K562 (cell line): ENCODE results near the gene SSBP2. TPM values are rescaled to one million over a fixed set of nuclear protein-coding genes. Genes with fewer than 3 reads are reported as not detected.
A peak's percentile ranks its signal among the peaks of the same experiment; 100 is the strongest.

Experiments used
- ATAC-seq: fragments of 200-7000 bp; cut with Tn5 transposase; 3 replicates; pipeline ENCODE4 v1.9.1; 2020; ENCODE audit warnings: moderate library complexity
- BruUV-seq: library from RNA; stranded (reverse); fragments of 400-500 nt; replicated peaks from 2 replicates; lab custom pipeline; 2021; lab: Mats Ljungman, UMichigan
- CTCF ChIA-PET: fragments of 300-600 bp; formaldehyde crosslinking; extraction: SDS; loops from one replicate; lab custom pipeline; 2021; ENCODE audit warnings: low intra/inter-chr PET ratio; lab: Yijun Ruan, JAX
- POLR2A ChIA-PET: fragments of 300-600, 350-650 bp; sonication (Branson Sonifier 250); formaldehyde crosslinking; extraction: SDS; loops from one replicate; lab custom pipeline; 2021; ENCODE audit warnings: antibody characterized with exemption, inconsistent platforms; lab: Yijun Ruan, JAX
- DNase-seq, 4 experiments: peaks; one replicate each; pipeline versions ENCODE4 v3.0.0 to v3.0.0-alpha.2; 2011 to 2018; ENCODE audit warnings: low spot score in 3 of 4, mixed read lengths in 3 of 4; ENCODE audit errors: extremely low read depth in 1 of 4
- FAIRE-seq: peaks from 2 replicates; lab custom pipeline; 2011; peaks lifted over from hg19 to GRCh38; lab: Jason Lieb, UNC
- H2AFZ ChIP-seq: 2 replicates; pipeline ENCODE4 v1.6.0; 2011; ENCODE audit warnings: low read depth, low read length, control low read depth, inconsistent platforms
- H3K27ac ChIP-seq: fragments of 200-600 bp; 3 replicates; pipeline ENCODE4 v1.8.0; 2011; ENCODE audit warnings: low read depth, mild to moderate bottlenecking, control low read depth, inconsistent platforms, low read length, moderate library complexity, mixed read lengths; ENCODE audit errors: extremely low read depth
- H3K27me3 ChIP-seq, 2 experiments: fragments of 300-600 bp in 1 of 2; 2 replicates in 1 of 2; 3 replicates in 1 of 2; pipeline versions ENCODE4 v1.6.0 to v1.8.0; 2011; ENCODE audit warnings: inconsistent platforms in 2 of 2, low read length in 2 of 2, mild to moderate bottlenecking in 1 of 2, mixed read lengths in 1 of 2, moderate library complexity in 1 of 2; ENCODE audit not compliant: control insufficient read depth in 2 of 2, insufficient read depth in 2 of 2
- H3K36me3 ChIP-seq: fragments of 300-600 bp; 3 replicates; pipeline ENCODE4 v1.8.0; 2011; ENCODE audit warnings: mild to moderate bottlenecking, low read length, inconsistent platforms; ENCODE audit not compliant: control insufficient read depth, insufficient read depth
- H3K4me1 ChIP-seq, 2 experiments: fragments of 200-600 bp in 1 of 2; replicated peaks in 1 of 2; 2 replicates in 1 of 2; 3 replicates in 1 of 2; pipeline versions ENCODE4 v1.5.1 to v1.8.0; 2011; ENCODE audit warnings: inconsistent platforms in 2 of 2, low read length in 2 of 2, mild to moderate bottlenecking in 1 of 2, mixed read lengths in 1 of 2, moderate library complexity in 1 of 2; ENCODE audit not compliant: control insufficient read depth in 2 of 2, insufficient read depth in 2 of 2
- H3K4me2 ChIP-seq: 2 replicates; pipeline ENCODE4 v1.6.1; 2011; ENCODE audit warnings: low read length, control low read depth, inconsistent platforms, mixed read lengths; ENCODE audit not compliant: insufficient read depth
- H3K4me3 ChIP-seq: fragments of 200-600 bp; sonication (generic), shearing (Covaris generic); 2 replicates; pipeline ENCODE4 v1.5.1; 2016; ENCODE audit warnings: control low read depth, inconsistent platforms
- H3K79me2 ChIP-seq: fragments of 200-600 bp; 3 replicates; pipeline ENCODE4 v1.8.0; 2011; ENCODE audit warnings: low read length, inconsistent platforms; ENCODE audit not compliant: control insufficient read depth, insufficient read depth
- H3K9ac ChIP-seq, 2 experiments: 2 replicates each; pipeline versions ENCODE4 v1.6.0 to v1.6.1; 2011; ENCODE audit warnings: low read depth in 2 of 2, low read length in 2 of 2, control low read depth in 1 of 2, inconsistent platforms in 1 of 2, mild to moderate bottlenecking in 1 of 2, mixed read lengths in 1 of 2; ENCODE audit not compliant: insufficient read depth in 1 of 2
- H3K9me1 ChIP-seq: one replicate; pipeline ENCODE4 v1.6.0; 2011; ENCODE audit warnings: inconsistent platforms, mild to moderate bottlenecking, low read length, moderate library complexity; ENCODE audit not compliant: control insufficient read depth, insufficient read depth
- H3K9me3 ChIP-seq: replicated peaks from 2 replicates; pipeline ENCODE4 v1.5.1; 2011; ENCODE audit warnings: low read depth, low read length, inconsistent platforms; ENCODE audit not compliant: control insufficient read depth, insufficient read depth
- H4K20me1 ChIP-seq: replicated peaks from 2 replicates; pipeline ENCODE4 v1.6.1; 2011; ENCODE audit warnings: low read length, inconsistent platforms, mixed read lengths; ENCODE audit not compliant: control insufficient read depth, insufficient read depth
- CBX8 ChIP-seq: fragments of 200-600 bp; sonication (generic); IDR thresholded peaks from 2 replicates; pipeline ENCODE4 v1.6.1; 2012; ENCODE audit warnings: borderline replicate concordance, mixed run types, low read depth, mild to moderate bottlenecking, moderate library complexity, mixed read lengths, low read length, control low read depth, inconsistent platforms; ENCODE audit not compliant: poor library complexity, severe bottlenecking; ENCODE audit errors: extremely low read depth
- HMBOX1 ChIP-seq: sonication (generic); IDR thresholded peaks from 2 replicates; pipeline ENCODE4 v1.6.1; 2016
- HNRNPLL ChIP-seq: fragments of 200-400 bp; formaldehyde crosslinking; IDR thresholded peaks from 2 replicates; pipeline ENCODE4 v1.6.1; 2017; ENCODE audit warnings: low read length, low read depth, mild to moderate bottlenecking; ENCODE audit not compliant: poor library complexity, severe bottlenecking
- NRF1 ChIP-seq, 2 experiments: fragments of 450-650 bp; IDR thresholded peaks in 1 of 2; conservative IDR thresholded peaks in 1 of 2; 2 replicates each; pipeline ENCODE4 v1.6.1; 2014; ENCODE audit warnings: mild to moderate bottlenecking in 2 of 2
- PHB ChIP-seq: fragments of 250-450 bp; sonication (Bioruptor Pico); IDR thresholded peaks from 2 replicates; pipeline ENCODE4 v1.5.0; 2021
- PTTG1 ChIP-seq: fragments of 450-650 bp; IDR thresholded peaks from 2 replicates; pipeline ENCODE4 v1.6.1; 2016; ENCODE audit warnings: low read depth, mild to moderate bottlenecking, missing genetic modification characterization, missing compliant biosample characterization
- SP1 ChIP-seq: sonication (generic); formaldehyde crosslinking; IDR thresholded peaks from 2 replicates; pipeline ENCODE4 v1.8.1; 2022; ENCODE audit warnings: mild to moderate bottlenecking, missing genetic modification reagents
- ZBTB7A ChIP-seq: IDR thresholded peaks from 2 replicates; pipeline ENCODE4 v1.6.1; 2011; ENCODE audit warnings: low read depth, mild to moderate bottlenecking, low read length, moderate library complexity, borderline replicate concordance; ENCODE audit not compliant: control insufficient read depth
- WGBS: fragments of 100-300 bp; shearing (Covaris generic); methylation state at CpG from one replicate; pipeline ENCODE4 v1.1.6; 2016; ENCODE audit warnings: low coverage, mixed read lengths; ENCODE audit not compliant: insufficient coverage; ENCODE audit errors: missing lambda C conversion rate; 5-methylcytosine and 5-hydroxymethylcytosine counted together
- in situ Hi-C: fragments of 300-500 bp; cut with MboI; formaldehyde crosslinking; loops from 4 replicates; pipeline ENCODE4 v1.15.0; 2018; ENCODE audit warnings: inconsistent platforms, mixed read lengths
- intact Hi-C: fragments of 100-400 bp; cut with micrococcal nuclease; formaldehyde crosslinking; loops from 2 replicates; pipeline ENCODE4 v1.14.2; 2022
- polyA plus RNA-seq, 8 experiments: library from polyadenylated mRNA; depleted of rRNA in 4 of 8; stranded (reverse) in 5 of 8; unstranded in 3 of 8; fragments of >200 nt; fragmentation: Nextera tagmentation in 2 of 8; fragmentation: Illumina TruSeq in 1 of 8; extraction: Ambion mirVana in 2 of 8; extraction: Trizol in 1 of 8; gene quantifications; 2 replicates each; pipeline versions ENCODE4 v1.2.1 to v1.2.3, GENCODE V29; 2011 to 2014; ENCODE audit warnings: inconsistent platforms in 1 of 8, missing spikeins in 1 of 8
- total RNA-seq, 7 experiments: library from RNA; depleted of rRNA in 6 of 7; stranded (reverse); fragments of >200 nt in 6 of 7; fragmentation: Illumina TruSeq in 2 of 7; extraction: Trizol in 2 of 7; gene quantifications; 2 replicates each; pipeline versions ENCODE4 v1.2.1 to v1.2.3, GENCODE V29; 2011 to 2021; ENCODE audit warnings: low replicate concordance in 1 of 7
- TF ChIP-seq, protein P1 (sequence below), 2 experiments: fragments of 450-650 bp in 1 of 2; sonication (generic) in 1 of 2; formaldehyde crosslinking; conservative IDR thresholded peaks; 2 replicates each; pipeline versions ENCODE4 v1.4.0 to v1.8.1; 2020 to 2022; ENCODE audit warnings: mild to moderate bottlenecking in 1 of 2, missing genetic modification reagents in 1 of 2

Gene SSBP2
- total and polyA plus RNA-seq, 9 of the 15 experiments (the other 6 are each of a cell fraction or from before 2014, with no cell fraction given), result 22.3 to 133 (median 42.1) TPM

DNA sequence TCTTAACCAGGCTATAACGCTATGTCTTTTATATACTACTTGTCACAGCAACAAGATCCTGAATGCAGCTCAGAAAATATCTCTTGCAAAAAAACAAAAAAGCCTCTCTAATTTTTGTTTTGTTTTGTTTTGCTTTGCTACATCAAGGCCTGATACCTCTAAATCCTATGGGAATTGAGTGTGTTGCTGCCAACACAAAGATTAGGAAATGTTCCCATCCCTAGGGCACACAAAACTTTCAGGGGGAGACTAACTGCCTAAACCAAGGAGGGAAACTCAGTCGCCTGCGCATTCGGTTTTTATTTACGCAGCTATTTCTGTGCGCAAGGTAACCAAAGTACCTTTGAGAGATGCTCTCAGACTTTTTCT is 1.7 kb downstream of the SSBP2 start:
- in situ Hi-C loops, result no loop called here
- 5% methylated on average over 6 of the region's 6 CpGs for WGBS
- intact Hi-C loops, result loop anchor here (10.0 kb wide), 1 partner anchor 114 kb away; no protein-coding TSS in a partner anchor
- FAIRE-seq, result no peak
- Histone ChIP-seq H3K9ac (peak overlapping the region; percentile 55 to 91; a peak in 3 of 4 replicates), H3K27me3 (no peaks in the 10 kb centered on the region), H3K4me3 (peak overlapping the region; percentile 63), H3K9me1 (no peaks in the 10 kb centered on the region), H3K27ac (0 out of 3 replicates have a peak overlapping the region, but pooled peaks have one; percentile 59), H3K4me1 (peaks cover 21 to 28% of the 10 kb centered on the region in 2 experiments), H3K36me3 (no peaks in the 10 kb centered on the region), H3K9me3 (no peaks in the 10 kb centered on the region), H4K20me1 (no peaks in the 10 kb centered on the region), H2AFZ (peak overlapping the region; percentile 53), H3K4me2 (peak overlapping the region; percentile 77), H3K79me2 (peaks cover 66% of the 10 kb centered on the region)
- TF ChIP-seq, protein P1, sequence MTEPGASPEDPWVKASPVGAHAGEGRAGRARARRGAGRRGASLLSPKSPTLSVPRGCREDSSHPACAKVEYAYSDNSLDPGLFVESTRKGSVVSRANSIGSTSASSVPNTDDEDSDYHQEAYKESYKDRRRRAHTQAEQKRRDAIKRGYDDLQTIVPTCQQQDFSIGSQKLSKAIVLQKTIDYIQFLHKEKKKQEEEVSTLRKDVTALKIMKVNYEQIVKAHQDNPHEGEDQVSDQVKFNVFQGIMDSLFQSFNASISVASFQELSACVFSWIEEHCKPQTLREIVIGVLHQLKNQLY (CRISPR knock-in tag; conservative IDR thresholded peaks at IDR 0.05), result no peak
- peak; percentile 51 to 56; a peak in 3 of 4 replicates for TF ChIP-seq NRF1 (conservative IDR thresholded peaks at IDR 0.05 in 1 of 2, IDR thresholded peaks at IDR 0.05 in 1 of 2)
- peak; percentile 70 for TF ChIP-seq HMBOX1
- no peak for TF ChIP-seq PTTG1 (tag)
- TF ChIP-seq PHB (CRISPR knock-in tag), result no peak
- TF ChIP-seq ZBTB7A, result no peak
- TF ChIP-seq HNRNPLL, result peak; percentile 67
- TF ChIP-seq SP1 (CRISPR knock-in tag), result no peak
- no peak for TF ChIP-seq CBX8
- DNase-seq, result no peak
- no TSS peak for BruUV-seq
- POLR2A ChIA-PET, result interaction anchor here (1.0 kb wide), 1 partner anchor 9 kb away, joined by 3 read pairs; no protein-coding TSS in a partner anchor
- CTCF ChIA-PET, result no interaction called here
- no peak for ATAC-seq
